NCI-H2029 treated with DMSO at 0.1 percent for 48 hours (cell line): ENCODE results near the gene HTR3D.
A peak's percentile ranks its signal among the peaks of the same experiment; 100 is the strongest.
"Not testable (repeated sequence)": the region's sequence is repeated elsewhere in the genome, so short reads cannot be mapped to it uniquely, and the experiment has no call there.

Experiments
- DNase-seq: peaks from one replicate; lab custom pipeline; 2025; lab: John Stamatoyannopoulos, UW

The HTR3D gene

GRCh38 chr3:184016811-184017671 is 14.5 kb upstream of the HTR3D start:
- DNase-seq = no peak

DNA sequence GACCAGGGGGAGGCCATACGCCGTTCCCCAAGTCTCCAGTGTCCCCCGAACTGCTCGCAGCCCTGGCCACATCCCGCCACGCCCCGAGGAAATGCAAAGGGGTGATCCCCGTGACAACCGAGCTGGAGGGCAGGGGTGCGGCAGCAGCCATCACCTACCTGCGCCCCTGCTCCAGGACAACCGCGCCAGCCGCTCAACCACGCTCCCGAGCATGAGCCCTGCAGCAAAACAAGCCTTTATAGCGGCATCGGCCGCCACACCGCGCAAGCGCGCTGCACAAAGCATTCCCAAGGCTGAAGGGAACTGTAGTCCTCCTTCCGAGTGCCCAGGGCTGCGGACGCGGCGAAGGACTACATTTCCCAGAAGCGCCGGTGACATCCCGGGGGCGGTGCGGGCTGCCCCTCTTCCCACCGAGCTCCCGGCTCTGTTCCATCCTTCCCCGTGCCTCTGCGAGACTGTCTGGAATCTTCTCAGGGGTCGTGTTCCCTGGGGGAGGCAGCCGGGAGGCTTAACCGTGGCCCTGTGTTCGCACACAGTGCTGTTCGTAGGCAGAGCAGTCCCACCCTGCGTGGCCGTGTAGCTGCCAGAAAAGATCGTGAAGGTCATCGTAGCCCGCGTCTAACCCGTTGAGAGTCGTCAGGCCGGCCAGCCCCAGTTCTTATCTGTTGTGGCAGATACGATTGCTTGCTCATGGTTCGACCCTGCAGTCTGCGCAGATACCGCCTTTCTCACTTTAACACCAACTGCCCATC is 13.7 kb upstream of the HTR3D start, which contains the start of gene ABCC5:
ABCC5 (minus strand) TSS at position 213 of the 752 bp plus-strand sequence. CDS start 3,492 bp downstream, outside the sequence.
- peak; percentile 80 for DNase-seq

GRCh38 chr3:184018424-184018973 is 13.0 kb upstream of the HTR3D start:
- no peak for DNase-seq

GRCh38 chr3:184022323-184022722 is 9.2 kb upstream of the HTR3D start:
- no peak for DNase-seq

GRCh38 chr3:184025256-184025655 is 6.3 kb upstream of the HTR3D start:
- not testable (repeated sequence) for DNase-seq

DNA sequence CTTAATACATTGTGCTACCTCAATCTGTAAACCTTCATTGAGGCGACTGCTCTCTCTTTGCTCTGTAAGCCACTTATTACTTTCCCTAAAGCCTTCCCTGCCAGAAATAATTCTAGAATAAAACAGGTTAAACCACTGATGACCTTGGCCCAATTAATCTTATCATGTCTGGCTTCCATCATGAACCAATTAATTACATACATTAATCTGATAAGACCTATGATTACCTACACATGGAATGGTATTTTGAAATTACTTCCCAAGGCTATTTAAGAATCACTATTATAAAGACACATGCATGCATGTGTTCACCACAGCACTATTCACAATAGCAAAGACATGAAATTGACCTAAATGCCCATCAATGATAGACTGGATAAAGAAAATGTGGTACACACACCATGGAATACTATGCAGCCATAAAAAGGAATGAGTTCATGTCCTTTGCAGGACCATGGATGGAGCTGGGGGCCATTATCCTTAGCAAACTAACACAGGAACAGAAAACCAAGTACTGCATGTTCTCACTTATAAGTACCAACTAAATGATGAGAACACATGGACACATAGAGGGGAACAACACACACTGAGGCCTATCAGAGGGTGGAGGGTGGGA is 3.2 kb upstream of the HTR3D start:
- not testable (repeated sequence) for DNase-seq

DNA sequence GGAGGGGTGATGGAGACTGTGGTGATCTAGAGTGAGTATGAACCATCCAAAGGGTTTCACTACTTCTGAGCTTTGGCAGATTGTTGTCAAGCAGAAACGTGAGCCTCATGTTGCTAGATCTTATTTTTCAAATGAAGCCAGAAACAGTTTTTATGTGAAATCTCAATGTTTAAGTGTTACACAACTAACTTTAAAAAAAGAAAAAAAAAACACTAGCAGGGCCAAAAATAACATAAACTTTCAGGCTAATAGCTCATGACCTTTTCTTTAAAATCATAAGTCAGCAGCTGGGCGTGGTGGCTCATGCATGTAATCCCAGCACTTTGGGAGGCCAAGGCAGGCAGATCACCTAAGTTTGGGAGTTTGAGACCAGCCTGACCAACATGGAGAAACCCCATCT is 2.1 kb upstream of the HTR3D start:
- DNase-seq = no peak

- no peak for DNase-seq
Observed at GRCh38 chr3:184030536-184030935, 1.0 kb upstream of the HTR3D start.

DNA sequence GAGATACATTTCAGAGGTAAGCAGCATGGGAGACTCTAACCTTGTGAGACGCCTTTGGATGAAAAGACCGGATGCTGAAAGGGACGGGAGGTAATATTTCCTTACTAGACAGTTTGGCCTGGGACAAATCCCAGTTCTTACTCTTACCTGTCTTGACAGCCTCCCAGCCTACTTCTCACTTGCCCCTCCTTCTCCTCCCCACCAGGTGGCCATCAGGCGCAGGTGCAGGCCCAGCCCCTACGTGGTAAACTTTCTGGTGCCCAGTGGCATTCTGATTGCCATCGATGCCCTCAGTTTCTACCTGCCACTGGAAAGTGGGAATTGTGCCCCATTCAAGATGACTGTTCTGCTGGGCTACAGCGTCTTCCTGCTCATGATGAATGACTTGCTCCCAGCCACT is 6.3 kb downstream of the HTR3D start:
- no peak for DNase-seq

GRCh38 chr3:184038307-184038706 is 6.8 kb downstream of the HTR3D start:
- not testable (repeated sequence) for DNase-seq

GRCh38 chr3:184039414-184039813 is 7.9 kb downstream of the HTR3D start:
- DNase-seq = peak; percentile 13

GRCh38 chr3:184040010-184040409 is 8.5 kb downstream of the HTR3D start:
- DNase-seq = no peak

GRCh38 chr3:184042617-184043016 is 11.1 kb downstream of the HTR3D start:
- DNase-seq = no peak

DNA sequence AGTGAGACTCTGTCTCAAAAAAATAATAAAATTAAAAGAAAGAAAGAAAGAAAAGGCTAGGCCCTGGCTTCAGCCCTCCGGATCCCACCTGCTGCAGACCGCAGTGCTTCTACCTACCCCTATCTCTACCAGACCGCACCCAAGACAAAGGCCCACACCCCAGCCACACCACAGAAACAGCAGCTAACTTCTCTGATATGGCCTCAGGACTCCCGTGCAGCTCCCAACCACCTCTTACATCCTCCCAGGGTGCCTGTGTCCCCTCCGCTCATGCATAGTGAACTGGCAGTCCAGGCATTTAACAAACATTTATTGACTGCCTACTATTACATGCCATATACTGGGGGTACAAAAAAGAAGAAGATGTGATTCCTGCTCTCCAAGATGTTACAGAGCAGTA is 14.5 kb downstream of the HTR3D start:
- no peak for DNase-seq

GRCh38 chr3:184050217-184050847 is 18.8 kb downstream of the HTR3D start:
- DNase-seq = peak; percentile 74

DNA sequence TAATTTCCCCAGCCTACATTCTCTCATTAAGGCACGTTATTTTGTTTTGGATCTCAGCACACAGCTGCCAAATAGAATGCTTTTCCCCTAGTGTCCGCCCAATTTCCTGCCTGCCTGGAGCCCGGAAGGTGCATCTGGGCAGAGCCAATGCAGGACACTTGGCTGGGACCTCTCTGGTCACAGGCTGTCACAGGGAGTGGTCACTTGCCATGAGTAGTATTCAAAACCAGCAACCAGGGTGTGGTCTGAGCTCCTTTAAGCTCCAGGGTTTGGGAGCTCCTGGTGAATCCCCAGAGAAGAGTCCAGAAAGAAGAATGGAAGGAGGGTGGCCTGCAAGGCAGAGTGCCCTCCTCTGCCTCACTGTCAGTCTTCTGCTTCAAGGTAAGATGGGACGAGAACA is 21.2 kb downstream of the HTR3D start, which contains the start of gene HTR3C:
HTR3C (plus strand) TSS at position 281 of the 400 bp plus-strand sequence; CDS start at position 315, 34 bp downstream.
- no peak for DNase-seq

DNA sequence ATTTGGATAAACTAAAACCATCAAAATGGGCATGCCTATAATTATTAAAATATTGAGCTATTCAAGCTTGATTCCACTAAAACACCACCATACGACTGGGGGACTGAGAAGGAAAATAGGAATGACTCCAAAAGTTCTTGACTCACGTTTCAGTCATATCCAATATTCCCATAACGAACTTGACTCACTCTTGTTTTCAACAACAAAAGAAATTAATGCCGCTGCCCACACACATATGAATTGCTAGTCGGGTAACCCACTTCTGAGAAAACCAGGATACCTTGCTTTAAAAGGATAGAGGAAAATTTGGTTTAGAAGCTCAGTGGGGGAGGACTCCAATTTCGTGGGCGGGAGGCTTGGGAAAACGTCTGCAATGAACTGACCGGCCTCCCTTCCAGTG is 26.5 kb downstream of the HTR3D start:
- no peak for DNase-seq

DNA sequence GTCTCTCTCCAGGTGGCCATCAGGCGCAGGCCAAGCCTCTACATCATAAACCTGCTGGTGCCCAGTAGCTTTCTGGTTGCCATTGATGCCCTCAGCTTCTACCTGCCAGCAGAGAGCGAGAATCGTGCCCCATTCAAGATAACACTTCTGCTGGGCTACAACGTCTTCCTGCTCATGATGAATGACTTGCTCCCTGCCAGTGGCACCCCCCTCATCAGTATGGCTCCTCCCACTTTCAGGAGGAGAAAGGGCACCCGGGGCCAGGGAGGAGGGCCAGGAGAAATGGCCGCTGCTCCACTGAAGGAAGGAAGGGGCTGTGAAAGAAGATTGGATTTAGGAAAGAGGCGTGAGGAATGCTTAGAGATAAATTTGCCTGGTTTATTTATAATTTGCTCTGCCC is 27.9 kb downstream of the HTR3D start:
- DNase-seq = no peak

DNA sequence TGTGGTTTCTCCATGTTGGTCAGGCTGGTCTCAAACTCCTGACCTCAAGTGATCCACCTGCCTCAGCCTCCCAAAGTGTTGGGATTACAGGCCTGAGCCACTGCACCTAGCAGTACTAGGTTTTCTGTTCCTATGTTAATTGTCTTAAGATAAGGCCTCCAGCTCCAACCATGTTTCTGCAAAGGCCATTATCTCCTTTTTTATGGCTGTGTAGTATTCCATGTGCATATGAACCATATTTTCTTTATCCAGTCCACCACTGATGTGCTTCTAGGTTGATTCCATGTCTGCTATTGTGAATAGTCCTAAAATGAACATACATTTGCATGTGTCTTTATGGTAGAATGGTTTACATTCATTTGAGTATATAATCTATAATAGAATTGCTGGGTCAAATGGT is 31.1 kb downstream of the HTR3D start:
- no peak for DNase-seq

- DNase-seq = no peak
Observed at GRCh38 chr3:184066211-184066610, 34.7 kb downstream of the HTR3D start.

- DNase-seq = no peak
Observed at GRCh38 chr3:184067573-184068055, 36.1 kb downstream of the HTR3D start.

- no peak for DNase-seq
Observed at GRCh38 chr3:184068344-184068743, 36.8 kb downstream of the HTR3D start.
